ENCODE data around the gene IDH3G.

GRCh38 chrX:153782313-153782712 is 11.9 kb downstream of the IDH3G start:
- TF ChIP-seq CTCF (IDR thresholded peaks at IDR 0.05) (no peak), EZH2 (IDR thresholded peaks at IDR 0.05; ENCODE audit: borderline replicate concordance, insufficient read depth, low read depth, low read length, poor library complexity, severe bottlenecking) (no peak)
